Stomach (tissue), 9 donors: ENCODE data around the gene DISP3. TPM values are rescaled to one million over a fixed set of nuclear protein-coding genes. Genes with fewer than 3 reads are reported as not detected.

Experiments used
- DNase-seq, 2 donors: peaks; one replicate each; pipeline versions ENCODE4 v3.0.0 to v3.0.0-alpha.2; 2013 to 2019
- H3K27ac ChIP-seq, 5 donors: fragments of 200-600 bp in 4 of 5; sonication (generic) in 4 of 5; one replicate each; pipeline ENCODE4 v1.5.1; 2013 to 2019; ENCODE audit warnings: mild to moderate bottlenecking in 1 of 5, moderate library complexity in 1 of 5
- H3K27me3 ChIP-seq, 3 donors: fragments of 200-600 bp; sonication (generic); one replicate each; pipeline ENCODE4 v1.5.1; 2017 to 2019; ENCODE audit warnings: mixed run types in 1 of 3
- H3K36me3 ChIP-seq, 4 donors: fragments of 200-600 bp; sonication (generic); 1 replicate in 3 of 4; 2 replicates in 1 of 4; pipeline ENCODE4 v1.5.1; 2016 to 2019
- H3K4me1 ChIP-seq, 4 donors: fragments of 200-600 bp; sonication (generic); one replicate each; pipeline ENCODE4 v1.5.1; 2016 to 2019
- H3K4me3 ChIP-seq, 4 donors: fragments of 200-600 bp; sonication (generic) in 3 of 4; one replicate each; pipeline ENCODE4 v1.5.1; 2016 to 2019; ENCODE audit warnings: mild to moderate bottlenecking in 1 of 4
- H3K9me3 ChIP-seq, 4 donors: fragments of 200-600 bp; sonication (generic); one replicate each; pipeline ENCODE4 v1.5.1; 2016 to 2019
- EP300 ChIP-seq: sonication (generic); formaldehyde crosslinking; IDR thresholded peaks from one replicate; pipeline ENCODE4 v1.6.1; 2017; ENCODE audit warnings: antibody characterized with exemption
- POLR2A ChIP-seq, 4 donors: fragments of 450-650 bp; IDR thresholded peaks; one replicate each; pipeline ENCODE4 v1.6.1; 2016; ENCODE audit warnings: antibody characterized with exemption in 4 of 4, control low read depth in 2 of 4, mild to moderate bottlenecking in 1 of 4, moderate library complexity in 1 of 4
- POLR2AphosphoS5 ChIP-seq, 3 donors: sonication (generic); formaldehyde crosslinking; IDR thresholded peaks; one replicate each; pipeline ENCODE4 v1.6.1; 2016; ENCODE audit warnings: antibody characterized with exemption in 3 of 3
- WGBS, 5 donors: extraction: QIAGEN DNeasy Blood & Tissue Kit in 3 of 5; methylation state at CpG; one replicate each; pipeline versions ENCODE4 v1.1.5 to v1.1.7; 2013 to 2018; 5-methylcytosine and 5-hydroxymethylcytosine counted together
- intact Hi-C: fragments of 100-400 bp; cut with DNase I; formaldehyde crosslinking; loops from one replicate; pipeline ENCODE4 v1.15.1; 2023; ENCODE audit warnings: low total_unique reads
- polyA plus RNA-seq, 3 donors: library from polyadenylated mRNA; stranded (reverse); fragments of 200-250 nt; gene quantifications; one replicate each; pipeline ENCODE4 v1.2.3, GENCODE V29; 2013
- total RNA-seq, 5 donors: library from RNA; depleted of rRNA; stranded (reverse); fragments of >200 nt; gene quantifications; one replicate each; pipeline versions ENCODE4 v1.1.0 to v1.2.3, GENCODE V29; 2014 to 2016
- TF ChIP-seq, protein P1 (sequence below), 7 experiments: fragments of 450-650 bp in 4 of 7; fragments of 200-600 bp in 3 of 7; sonication (generic) in 3 of 7; IDR thresholded peaks; one replicate each; pipeline ENCODE4 v1.5.1; 2016 to 2019; ENCODE audit warnings: antibody characterized with exemption in 7 of 7, control low read depth in 2 of 7, mild to moderate bottlenecking in 1 of 7
- donor health status: healthy with polysubstance abuse.
- donor health status: Bipolar disorder and iron deficiency.
- donor health status: healthy.

DISP3 gene
- total and polyA plus RNA-seq, 8 donors, result 0.08 to 0.45 TPM; not detected in 6

- no peaks in the 10 kb centered on the region for H3K4me1 ChIP-seq
- DNase-seq, result peak in 1 of 2 donors; percentile 42
- no peaks in the 10 kb centered on the region for H3K9me3 ChIP-seq
- no peak overlapping the region for H3K27ac ChIP-seq
- intact Hi-C loops, result no loop called here
- 5 to 11% (median 9%) methylated on average over 9 to 14 of the region's 14 CpGs for WGBS, 5 donors
- TF ChIP-seq, protein P1, sequence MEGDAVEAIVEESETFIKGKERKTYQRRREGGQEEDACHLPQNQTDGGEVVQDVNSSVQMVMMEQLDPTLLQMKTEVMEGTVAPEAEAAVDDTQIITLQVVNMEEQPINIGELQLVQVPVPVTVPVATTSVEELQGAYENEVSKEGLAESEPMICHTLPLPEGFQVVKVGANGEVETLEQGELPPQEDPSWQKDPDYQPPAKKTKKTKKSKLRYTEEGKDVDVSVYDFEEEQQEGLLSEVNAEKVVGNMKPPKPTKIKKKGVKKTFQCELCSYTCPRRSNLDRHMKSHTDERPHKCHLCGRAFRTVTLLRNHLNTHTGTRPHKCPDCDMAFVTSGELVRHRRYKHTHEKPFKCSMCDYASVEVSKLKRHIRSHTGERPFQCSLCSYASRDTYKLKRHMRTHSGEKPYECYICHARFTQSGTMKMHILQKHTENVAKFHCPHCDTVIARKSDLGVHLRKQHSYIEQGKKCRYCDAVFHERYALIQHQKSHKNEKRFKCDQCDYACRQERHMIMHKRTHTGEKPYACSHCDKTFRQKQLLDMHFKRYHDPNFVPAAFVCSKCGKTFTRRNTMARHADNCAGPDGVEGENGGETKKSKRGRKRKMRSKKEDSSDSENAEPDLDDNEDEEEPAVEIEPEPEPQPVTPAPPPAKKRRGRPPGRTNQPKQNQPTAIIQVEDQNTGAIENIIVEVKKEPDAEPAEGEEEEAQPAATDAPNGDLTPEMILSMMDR (IDR thresholded peaks at IDR 0.05), result no peak
- TF ChIP-seq POLR2A (IDR thresholded peaks at IDR 0.05) (no peak), POLR2AphosphoS5 (IDR thresholded peaks at IDR 0.05) (no peak), EP300 (no peak)
- no peaks in the 10 kb centered on the region for H3K36me3 ChIP-seq
- H3K27me3 ChIP-seq, result peaks cover 0 to 79% (median 45%) of the 10 kb centered on the region in 3 donors
- no peak overlapping the region for H3K4me3 ChIP-seq
Measured at GRCh38 chr1:11563560-11564069, 84.7 kb downstream of the DISP3 start.

DNA sequence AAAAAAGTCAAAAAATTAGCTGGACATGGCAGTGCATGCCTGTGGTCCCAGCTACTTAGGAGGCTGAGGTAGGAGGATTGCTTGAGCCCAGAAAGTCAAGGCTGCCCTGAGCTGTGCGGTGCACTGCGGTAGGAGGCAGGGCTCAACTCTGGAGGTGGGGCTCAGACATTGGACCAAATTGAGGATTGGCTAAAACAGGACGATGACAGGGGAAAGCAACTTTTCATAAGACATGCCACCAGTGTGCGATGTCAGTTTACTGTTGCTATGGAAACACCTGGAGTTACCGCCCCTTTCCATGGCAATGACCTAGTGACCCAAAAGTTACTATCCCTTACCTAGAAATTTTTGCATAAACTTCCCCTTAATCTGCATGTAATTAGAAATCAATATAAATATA, 85.3 kb downstream of the DISP3 start:
- intact Hi-C loops, result no loop called here
- H3K27ac ChIP-seq, result no peak overlapping the region
- no peak for DNase-seq
- WGBS, 5 donors, result 67 to 77% (median 69%) methylated on average over 5 of the region's 5 CpGs
- no peaks in the 10 kb centered on the region for H3K4me1 ChIP-seq
- peaks cover 0 to 78% (median 39%) of the 10 kb centered on the region in 3 donors for H3K27me3 ChIP-seq
- no peak overlapping the region for H3K4me3 ChIP-seq
- TF ChIP-seq EP300 (no peak), POLR2AphosphoS5 (IDR thresholded peaks at IDR 0.05) (no peak), POLR2A (IDR thresholded peaks at IDR 0.05) (no peak)
- TF ChIP-seq, protein P1 (IDR thresholded peaks at IDR 0.05), result no peak
- no peaks in the 10 kb centered on the region for H3K9me3 ChIP-seq
- no peaks in the 10 kb centered on the region for H3K36me3 ChIP-seq

GRCh38 chr1:11566042-11566850, 87.3 kb downstream of the DISP3 start:
- Histone ChIP-seq H3K9me3 (no peaks in the 10 kb centered on the region), H3K36me3 (no peaks in the 10 kb centered on the region), H3K27me3 (peaks cover 0 to 78% (median 27%) of the 10 kb centered on the region in 3 donors), H3K4me3 (no peak overlapping the region), H3K4me1 (no peaks in the 10 kb centered on the region), H3K27ac (no peak overlapping the region)
- TF ChIP-seq POLR2AphosphoS5 (IDR thresholded peaks at IDR 0.05) (no peak), POLR2A (IDR thresholded peaks at IDR 0.05) (no peak), EP300 (no peak)
- TF ChIP-seq, protein P1 (IDR thresholded peaks at IDR 0.05), result no peak
- DNase-seq, result no peak
- intact Hi-C loops, result no loop called here
- 69 to 74% (median 72%) methylated on average over 16 of the region's 16 CpGs for whole genome bisulfite sequencing, 5 donors

DNA sequence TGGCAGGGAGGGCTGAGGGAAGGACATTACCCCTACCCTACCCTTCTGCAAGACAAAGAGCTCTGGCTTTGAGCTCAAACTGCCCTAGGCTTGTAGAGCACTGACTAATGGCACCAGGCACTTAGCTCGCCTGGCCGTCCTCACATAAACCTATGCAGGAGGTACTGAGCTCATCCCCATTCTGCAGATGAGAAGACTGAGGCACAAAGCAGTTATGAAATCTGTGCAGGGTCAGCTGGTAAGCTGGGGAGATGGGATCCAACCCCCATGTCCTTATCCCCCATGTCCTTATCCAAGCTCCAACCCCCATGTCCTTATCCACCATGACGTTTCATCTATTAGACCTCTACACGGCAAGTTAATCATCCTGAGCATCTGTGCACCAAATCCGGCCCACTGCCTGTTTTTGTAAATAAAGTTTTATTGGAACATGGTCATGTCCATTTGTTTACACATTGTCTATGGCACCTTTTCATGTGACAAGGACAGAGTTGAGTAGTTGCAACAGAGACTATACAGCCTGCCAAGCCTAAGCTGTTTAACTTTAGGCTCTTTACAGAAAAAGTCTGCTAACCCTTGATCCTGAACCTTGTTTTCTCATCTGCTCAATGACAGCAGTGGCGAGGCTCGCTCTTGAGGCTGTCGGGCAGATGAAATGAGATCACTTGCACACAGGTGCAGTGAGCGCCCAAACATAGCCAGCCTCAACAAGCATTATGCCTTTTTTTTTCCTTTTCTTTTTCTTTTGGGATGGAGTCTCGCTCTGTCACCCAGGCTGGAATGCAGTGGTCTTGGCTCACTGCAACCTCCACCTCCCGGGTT, 88.5 kb downstream of the DISP3 start:
- no peak for TF ChIP-seq POLR2AphosphoS5 (IDR thresholded peaks at IDR 0.05)
- TF ChIP-seq, protein P1 (IDR thresholded peaks at IDR 0.05), result no peak
- H3K27ac ChIP-seq, result no peak overlapping the region
- no peaks in the 10 kb centered on the region for H3K4me1 ChIP-seq
- WGBS, 5 donors, result 81 to 89% (median 84%) methylated on average over 11 of the region's 11 CpGs
- no peak overlapping the region for H3K4me3 ChIP-seq
- H3K36me3 ChIP-seq, result no peaks in the 10 kb centered on the region
- DNase-seq, result no peak
- peaks cover 0 to 81% (median 29%) of the 10 kb centered on the region in 3 donors for H3K27me3 ChIP-seq
- intact Hi-C loops, result no loop called here
- H3K9me3 ChIP-seq, result no peaks in the 10 kb centered on the region
